ENCODE measurements around the gene SRC. TPM values are rescaled to one million over a fixed set of nuclear protein-coding genes. Genes with fewer than 3 reads are reported as not detected.

Gene SRC
- total and polyA plus RNA-seq, 2 donors: 4.4 to 14.5 TPM

GRCh38 chr20:37392441-37393195, 46.7 kb downstream of the SRC start:
- H3K27me3 ChIP-seq (ENCODE audit: control insufficient read depth in 2 of 2, insufficient read depth in 1 of 2, low read length in 1 of 2): no peaks in the 10 kb centered on the region
- peaks cover 0 to 28% of the 10 kb centered on the region in 2 donors for H3K4me1 ChIP-seq (ENCODE audit: control insufficient read depth in 2 of 2, insufficient read depth in 2 of 2, low read length in 2 of 2)
- WGBS: 97% methylated on average over 16 of the region's 16 CpGs
- no peak overlapping the region for H3K27ac ChIP-seq (ENCODE audit: low read depth in 1 of 2, low read length in 1 of 2)
- no peak for DNase-seq (ENCODE audit: low read depth in 6 of 9, low spot score in 9 of 9)
- H3K4me3 ChIP-seq (ENCODE audit: low read length in 2 of 2): no peak overlapping the region
- no peaks in the 10 kb centered on the region for H3K9me3 ChIP-seq (ENCODE audit: control insufficient read depth in 2 of 2, insufficient read depth in 1 of 2, low read length in 1 of 2)
- peaks cover 0 to 3% of the 10 kb centered on the region in 2 donors for H3K36me3 ChIP-seq (ENCODE audit: control insufficient read depth in 2 of 2, insufficient read depth in 2 of 2, low read length in 1 of 2)

GRCh38 chr20:37393196-37393862, 47.4 kb downstream of the SRC start:
- H3K27ac ChIP-seq (ENCODE audit: low read depth in 1 of 2, low read length in 1 of 2): no peak overlapping the region
- H3K4me1 ChIP-seq (ENCODE audit: control insufficient read depth in 2 of 2, insufficient read depth in 2 of 2, low read length in 2 of 2): peaks cover 0 to 28% of the 10 kb centered on the region in 2 donors
- peaks cover 0 to 9% of the 10 kb centered on the region in 2 donors for H3K36me3 ChIP-seq (ENCODE audit: control insufficient read depth in 2 of 2, insufficient read depth in 2 of 2, low read length in 1 of 2)
- H3K9me3 ChIP-seq (ENCODE audit: control insufficient read depth in 2 of 2, insufficient read depth in 1 of 2, low read length in 1 of 2): no peaks in the 10 kb centered on the region
- no peak for DNase-seq (ENCODE audit: low read depth in 6 of 9, low spot score in 9 of 9)
- H3K4me3 ChIP-seq (ENCODE audit: low read length in 2 of 2): no peak overlapping the region
- no peaks in the 10 kb centered on the region for H3K27me3 ChIP-seq (ENCODE audit: control insufficient read depth in 2 of 2, insufficient read depth in 1 of 2, low read length in 1 of 2)
- 96% methylated on average over 11 of the region's 11 CpGs for WGBS

GRCh38 chr20:37393863-37394542, 48.1 kb downstream of the SRC start:
- 98% methylated on average over 22 of the region's 22 CpGs for WGBS
- peaks cover 0 to 28% of the 10 kb centered on the region in 2 donors for H3K4me1 ChIP-seq (ENCODE audit: control insufficient read depth in 2 of 2, insufficient read depth in 2 of 2, low read length in 2 of 2)
- no peaks in the 10 kb centered on the region for H3K9me3 ChIP-seq (ENCODE audit: control insufficient read depth in 2 of 2, insufficient read depth in 1 of 2, low read length in 1 of 2)
- H3K4me3 ChIP-seq (ENCODE audit: low read length in 2 of 2): no peak overlapping the region
- H3K36me3 ChIP-seq (ENCODE audit: control insufficient read depth in 2 of 2, insufficient read depth in 2 of 2, low read length in 1 of 2): peaks cover 0 to 14% of the 10 kb centered on the region in 2 donors
- H3K27ac ChIP-seq (ENCODE audit: low read depth in 1 of 2, low read length in 1 of 2): no peak overlapping the region
- no peaks in the 10 kb centered on the region for H3K27me3 ChIP-seq (ENCODE audit: control insufficient read depth in 2 of 2, insufficient read depth in 1 of 2, low read length in 1 of 2)
- no peak for DNase-seq (ENCODE audit: low read depth in 6 of 9, low spot score in 9 of 9)

GRCh38 chr20:37394543-37395409, 48.8 kb downstream of the SRC start:
- peaks cover 0 to 28% of the 10 kb centered on the region in 2 donors for H3K4me1 ChIP-seq (ENCODE audit: control insufficient read depth in 2 of 2, insufficient read depth in 2 of 2, low read length in 2 of 2)
- no peaks in the 10 kb centered on the region for H3K27me3 ChIP-seq (ENCODE audit: control insufficient read depth in 2 of 2, insufficient read depth in 1 of 2, low read length in 1 of 2)
- no peaks in the 10 kb centered on the region for H3K9me3 ChIP-seq (ENCODE audit: control insufficient read depth in 2 of 2, insufficient read depth in 1 of 2, low read length in 1 of 2)
- DNase-seq (ENCODE audit: low read depth in 6 of 9, low spot score in 9 of 9): no peak
- H3K27ac ChIP-seq (ENCODE audit: low read depth in 1 of 2, low read length in 1 of 2): no peak overlapping the region
- H3K4me3 ChIP-seq (ENCODE audit: low read length in 2 of 2): no peak overlapping the region
- peaks cover 0 to 14% of the 10 kb centered on the region in 2 donors for H3K36me3 ChIP-seq (ENCODE audit: control insufficient read depth in 2 of 2, insufficient read depth in 2 of 2, low read length in 1 of 2)
- WGBS: 95% methylated on average over 19 of the region's 19 CpGs

- Histone ChIP-seq H3K36me3 (ENCODE audit: control insufficient read depth in 2 of 2, insufficient read depth in 2 of 2, low read length in 1 of 2) (peaks cover 0 to 14% of the 10 kb centered on the region in 2 donors), H3K9me3 (ENCODE audit: control insufficient read depth in 2 of 2, insufficient read depth in 1 of 2, low read length in 1 of 2) (no peaks in the 10 kb centered on the region), H3K4me3 (ENCODE audit: low read length in 2 of 2) (no peak overlapping the region), H3K27ac (ENCODE audit: low read depth in 1 of 2, low read length in 1 of 2) (no peak overlapping the region), H3K27me3 (ENCODE audit: control insufficient read depth in 2 of 2, insufficient read depth in 1 of 2, low read length in 1 of 2) (no peaks in the 10 kb centered on the region), H3K4me1 (ENCODE audit: control insufficient read depth in 2 of 2, insufficient read depth in 2 of 2, low read length in 2 of 2) (peaks cover 0 to 28% of the 10 kb centered on the region in 2 donors)
- WGBS: 89% methylated on average over 9 of the region's 9 CpGs
- no peak for DNase-seq (ENCODE audit: low read depth in 6 of 9, low spot score in 9 of 9)
Measured at GRCh38 chr20:37395410-37395797, 49.5 kb downstream of the SRC start.

- peaks cover 0 to 14% of the 10 kb centered on the region in 2 donors for H3K36me3 ChIP-seq (ENCODE audit: control insufficient read depth in 2 of 2, insufficient read depth in 2 of 2, low read length in 1 of 2)
- WGBS: 96% methylated on average over 22 of the region's 22 CpGs
Measured at GRCh38 chr20:37395921-37396415, 50.0 kb downstream of the SRC start.

GRCh38 chr20:37396416-37397075, 50.6 kb downstream of the SRC start:
- WGBS: 84% methylated on average over 20 of the region's 20 CpGs
- no peak overlapping the region for H3K4me3 ChIP-seq (ENCODE audit: low read length in 2 of 2)
- peak in 2 of 9 donors; percentile 34 to 45 for DNase-seq (ENCODE audit: low read depth in 6 of 9, low spot score in 9 of 9)
- H3K4me1 ChIP-seq (ENCODE audit: control insufficient read depth in 2 of 2, insufficient read depth in 2 of 2, low read length in 2 of 2): peaks cover 0 to 28% of the 10 kb centered on the region in 2 donors
- H3K27ac ChIP-seq (ENCODE audit: low read depth in 1 of 2, low read length in 1 of 2): no peak overlapping the region
- H3K27me3 ChIP-seq (ENCODE audit: control insufficient read depth in 2 of 2, insufficient read depth in 1 of 2, low read length in 1 of 2): no peaks in the 10 kb centered on the region
- no peaks in the 10 kb centered on the region for H3K9me3 ChIP-seq (ENCODE audit: control insufficient read depth in 2 of 2, insufficient read depth in 1 of 2, low read length in 1 of 2)
- H3K36me3 ChIP-seq (ENCODE audit: control insufficient read depth in 2 of 2, insufficient read depth in 2 of 2, low read length in 1 of 2): peaks cover 0 to 14% of the 10 kb centered on the region in 2 donors

More at GRCh38 chr20:37395921-37396415, 50.0 kb downstream of the SRC start:
- Histone ChIP-seq H3K4me3 (ENCODE audit: low read length in 2 of 2) (no peak overlapping the region), H3K27me3 (ENCODE audit: control insufficient read depth in 2 of 2, insufficient read depth in 1 of 2, low read length in 1 of 2) (no peaks in the 10 kb centered on the region), H3K4me1 (ENCODE audit: control insufficient read depth in 2 of 2, insufficient read depth in 2 of 2, low read length in 2 of 2) (peaks cover 0 to 28% of the 10 kb centered on the region in 2 donors), H3K27ac (ENCODE audit: low read depth in 1 of 2, low read length in 1 of 2) (peak overlapping the region in 1 of 2 donors; percentile 17), H3K9me3 (ENCODE audit: control insufficient read depth in 2 of 2, insufficient read depth in 1 of 2, low read length in 1 of 2) (no peaks in the 10 kb centered on the region)
- peak in 2 of 9 donors; percentile 49 to 54 for DNase-seq (ENCODE audit: low read depth in 6 of 9, low spot score in 9 of 9)

Data from thymus (tissue), 11 donors.